HCEC 1CT (cell line): ENCODE data around the gene TBCD.
"Not testable (repeated sequence)": the region's sequence is repeated elsewhere in the genome, so short reads cannot be mapped to it uniquely, and the experiment has no call there.

Source experiments
- DNase-seq: peaks from one replicate; pipeline ENCODE4 v3.0.0-alpha.2; 2017

The TBCD gene

DNA sequence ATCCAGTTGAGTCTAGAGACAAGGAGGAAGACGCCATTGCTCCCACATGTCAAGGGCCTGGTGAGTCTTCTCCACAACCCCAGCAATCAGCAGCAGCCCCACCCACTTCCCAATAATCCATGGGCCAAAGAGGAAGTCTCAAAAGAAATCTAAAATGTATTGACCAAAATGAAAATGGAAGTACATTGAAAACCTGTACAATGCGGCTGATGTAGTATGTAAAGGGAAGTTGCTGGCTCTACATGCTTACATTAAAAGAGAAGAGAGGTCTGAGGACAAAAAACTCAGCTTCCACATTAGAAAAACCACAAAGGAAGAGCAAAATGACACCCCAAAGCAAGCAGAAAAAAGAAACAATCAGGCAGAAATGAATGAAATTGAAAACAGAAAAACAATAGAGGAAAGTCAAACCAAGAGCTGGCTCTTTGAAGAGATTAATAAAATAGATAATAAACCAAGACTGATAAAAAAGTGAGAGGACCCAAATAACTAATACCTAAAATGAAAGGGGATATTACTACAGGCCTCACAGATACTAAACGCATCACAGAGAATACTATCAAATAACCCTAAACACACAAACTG lies 227.0 kb downstream of the TBCD start:
- DNase-seq = no peak

DNA sequence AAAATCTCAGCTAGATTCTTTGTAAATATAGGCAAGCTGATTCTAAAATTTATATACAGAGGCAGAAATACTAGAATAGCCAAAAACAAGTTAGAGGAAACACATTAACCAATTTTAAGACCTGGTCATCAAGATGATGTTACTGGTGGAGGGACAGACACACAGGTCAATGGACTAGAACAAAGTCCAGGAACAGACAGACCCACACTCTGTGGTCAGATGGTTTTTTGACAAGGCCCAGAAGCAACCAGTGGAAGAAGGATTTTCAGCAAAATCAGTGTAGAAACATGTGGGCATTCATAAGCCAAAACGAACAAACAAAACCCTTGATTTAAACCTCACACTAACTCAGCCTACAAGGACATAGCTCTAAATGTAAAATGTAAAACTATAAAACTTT lies 227.9 kb downstream of the TBCD start:
- DNase-seq = no peak

DNA sequence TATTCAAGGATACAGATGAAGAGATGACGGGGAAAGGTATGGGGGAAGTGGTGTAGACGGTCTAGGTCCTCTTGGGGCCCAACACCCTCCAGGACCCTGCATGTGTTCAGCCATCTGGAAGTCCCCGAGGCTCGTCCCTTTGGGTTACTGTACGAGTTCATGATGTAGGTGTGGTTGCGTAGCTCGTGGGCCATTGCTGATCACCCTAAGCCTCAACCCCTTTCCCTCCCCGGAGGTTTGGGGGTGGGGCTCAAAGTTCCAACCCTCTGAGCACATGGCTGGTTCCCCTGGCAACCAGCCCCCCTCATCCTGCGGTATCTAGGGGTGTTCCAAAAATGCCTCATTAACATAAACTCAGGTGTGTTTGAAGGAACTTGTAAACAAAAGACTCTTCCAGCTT lies 228.8 kb downstream of the TBCD start:
- no peak for DNase-seq

DNA sequence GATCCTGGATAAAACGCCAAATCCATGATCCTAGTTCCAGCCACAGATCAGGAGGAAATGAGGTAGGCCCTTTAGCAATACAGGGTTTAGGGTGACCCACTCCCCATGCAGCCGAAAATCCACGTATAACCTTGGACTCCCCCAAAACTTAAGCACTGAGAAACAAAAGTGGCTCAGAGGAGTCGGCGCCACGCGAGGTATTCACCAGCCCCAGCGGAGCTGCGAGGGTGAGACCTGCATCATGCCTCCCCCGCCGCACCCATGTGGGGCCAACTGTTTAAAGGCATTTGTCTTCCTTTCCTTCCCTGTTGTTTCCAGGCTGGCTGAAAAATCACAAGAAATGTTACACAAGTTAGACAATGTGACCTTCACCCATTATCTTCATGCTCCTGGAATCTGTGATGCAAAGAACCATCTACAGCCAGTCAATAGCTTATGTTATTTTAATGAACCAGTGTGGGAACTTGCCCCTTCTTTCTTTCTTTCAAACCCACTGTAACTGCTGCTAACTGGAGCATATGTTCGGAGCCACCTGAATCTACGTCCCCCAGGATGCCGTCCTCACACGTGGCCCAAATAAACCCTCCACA lies 229.4 kb downstream of the TBCD start:
- no peak for DNase-seq

DNA sequence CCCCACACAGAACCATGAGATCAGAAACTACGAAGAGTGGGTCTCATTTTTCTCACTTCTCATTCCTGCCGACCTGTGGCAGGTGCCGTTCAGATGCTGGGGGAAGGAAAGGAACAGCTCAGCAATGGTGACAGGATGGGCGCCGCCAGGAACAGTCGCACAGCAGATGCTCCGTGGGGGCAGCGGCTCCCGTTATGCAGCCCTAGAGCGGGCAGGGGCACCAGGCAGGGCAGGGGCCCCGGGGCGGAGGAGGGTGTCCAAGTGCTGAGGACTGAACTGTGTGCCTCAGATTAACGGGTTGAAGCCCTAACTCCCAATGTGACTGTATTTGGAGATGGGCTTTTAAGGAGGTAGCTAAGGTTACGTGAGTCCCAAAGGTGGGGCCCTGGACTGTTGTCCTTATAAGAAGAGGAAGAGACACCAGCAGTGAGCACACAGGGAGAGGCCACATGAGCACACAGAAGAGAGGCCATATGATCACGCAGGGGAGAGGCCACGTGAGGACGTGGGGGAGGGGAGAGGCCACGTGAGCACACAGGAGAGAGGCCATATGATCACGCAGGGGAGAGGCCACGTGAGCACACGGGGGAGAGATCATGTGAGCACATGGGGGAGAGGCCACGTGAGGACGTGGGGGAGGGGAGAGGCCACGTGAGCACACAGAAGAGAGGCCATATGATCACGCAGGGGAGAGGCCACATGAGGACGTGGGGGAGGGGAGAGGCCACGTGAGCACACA lies 231.8 kb downstream of the TBCD start:
- DNase-seq = no peak

DNA sequence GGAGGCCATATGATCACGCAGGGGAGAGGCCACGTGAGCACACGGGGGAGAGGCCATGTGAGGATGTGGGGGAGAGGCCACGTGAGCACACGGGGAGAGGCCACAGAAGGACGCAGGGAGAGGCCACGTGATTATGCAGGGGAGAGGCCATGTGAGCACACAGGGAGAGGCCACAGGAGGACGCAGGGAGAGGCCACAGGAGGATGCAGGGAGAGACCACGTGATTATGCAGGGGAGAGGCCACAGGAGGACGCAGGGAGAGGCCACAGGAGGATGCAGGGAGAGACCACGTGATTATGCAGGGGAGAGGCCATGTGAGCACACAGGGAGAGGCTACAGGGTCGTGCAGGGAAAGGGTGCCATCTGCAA lies 232.4 kb downstream of the TBCD start:
- DNase-seq = not testable (repeated sequence)

DNA sequence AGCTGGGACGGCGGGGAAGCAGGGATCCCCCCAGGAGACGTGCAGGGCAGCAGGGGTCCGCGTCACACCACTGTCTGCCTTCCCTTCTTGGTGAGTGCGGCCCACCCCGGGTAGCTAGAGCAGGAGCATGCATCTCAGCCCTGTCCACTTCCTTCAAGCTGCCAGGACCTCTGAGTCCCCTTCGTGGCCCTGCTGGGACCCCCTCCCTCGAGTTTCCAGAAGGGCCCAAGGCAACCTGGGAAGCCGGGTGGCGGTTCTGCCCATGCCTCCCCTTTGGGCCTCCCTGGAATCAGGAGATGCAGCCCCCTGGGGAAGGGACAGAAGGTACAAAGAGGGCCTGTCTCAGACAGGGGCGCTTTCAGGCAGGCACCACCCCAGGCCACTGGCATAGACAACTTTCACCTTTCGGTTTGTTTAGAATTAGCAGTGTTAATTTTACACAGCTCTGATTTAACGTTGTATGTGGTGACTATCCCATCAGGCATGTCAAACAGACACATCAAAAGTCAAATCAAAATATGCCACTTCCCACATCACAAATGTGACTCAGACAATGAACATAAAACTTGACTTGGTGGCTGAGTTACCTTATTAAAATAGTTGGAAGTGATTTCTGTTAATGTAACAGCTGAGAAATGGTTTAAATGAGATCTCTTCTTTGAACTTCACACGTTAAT lies 233.0 kb downstream of the TBCD start:
- DNase-seq = no peak

DNA sequence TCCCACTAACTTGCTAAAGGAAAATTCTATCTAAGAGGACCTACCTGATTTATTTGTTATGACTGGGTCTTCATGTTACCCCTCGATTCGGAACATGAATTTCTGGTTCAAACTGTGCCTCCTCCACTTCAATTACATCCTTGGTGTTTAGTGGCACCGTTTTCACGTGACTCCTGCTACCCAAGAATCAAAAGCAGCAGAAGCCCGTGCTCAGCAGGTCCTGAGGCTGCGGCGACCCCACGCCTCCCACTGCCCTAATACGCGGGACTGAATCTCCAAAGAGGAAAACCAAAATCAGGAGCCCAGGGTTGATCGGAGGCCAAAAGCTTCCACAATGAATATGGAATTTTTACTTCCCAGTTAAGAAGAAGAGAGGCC lies 233.6 kb downstream of the TBCD start:
- DNase-seq = no peak

DNA sequence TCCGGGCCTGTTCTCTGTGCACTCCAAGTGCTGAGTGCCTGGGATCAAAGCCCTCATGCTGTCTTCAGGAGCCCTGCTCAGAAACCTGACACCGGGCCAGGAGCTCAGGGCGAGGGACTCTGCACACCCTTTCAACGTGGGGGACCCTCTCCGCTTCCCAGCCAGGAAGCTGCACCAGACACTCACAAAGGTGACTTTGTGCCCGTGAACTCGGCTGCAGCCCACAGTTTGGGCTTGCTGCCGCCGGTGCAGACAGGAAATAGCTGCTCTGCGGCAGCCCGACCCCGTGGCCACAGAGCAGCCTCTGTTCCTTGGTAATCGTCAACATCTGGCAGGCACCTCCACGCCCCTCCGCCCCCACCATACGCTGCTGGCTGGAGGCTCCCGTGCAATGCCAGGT lies 234.1 kb downstream of the TBCD start:
- DNase-seq = no peak

DNA sequence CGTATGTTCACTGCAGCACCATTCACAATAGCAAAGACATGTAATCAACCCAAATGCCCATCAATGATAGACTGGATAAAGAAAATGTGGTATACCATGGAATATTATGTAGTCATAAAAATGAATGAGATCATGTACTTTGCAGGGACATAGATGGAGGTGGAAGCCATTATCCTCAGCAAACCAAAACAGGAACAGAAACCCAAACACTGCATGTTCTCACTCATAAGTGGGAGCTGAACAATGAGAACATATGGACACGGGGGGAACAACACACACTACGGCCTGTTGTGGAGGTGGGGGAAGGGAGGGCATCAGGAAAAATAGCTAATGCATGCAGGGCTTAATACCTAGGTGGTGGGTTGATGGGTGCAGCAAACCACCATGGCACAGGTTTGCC lies 237.2 kb downstream of the TBCD start:
- not testable (repeated sequence) for DNase-seq

DNA sequence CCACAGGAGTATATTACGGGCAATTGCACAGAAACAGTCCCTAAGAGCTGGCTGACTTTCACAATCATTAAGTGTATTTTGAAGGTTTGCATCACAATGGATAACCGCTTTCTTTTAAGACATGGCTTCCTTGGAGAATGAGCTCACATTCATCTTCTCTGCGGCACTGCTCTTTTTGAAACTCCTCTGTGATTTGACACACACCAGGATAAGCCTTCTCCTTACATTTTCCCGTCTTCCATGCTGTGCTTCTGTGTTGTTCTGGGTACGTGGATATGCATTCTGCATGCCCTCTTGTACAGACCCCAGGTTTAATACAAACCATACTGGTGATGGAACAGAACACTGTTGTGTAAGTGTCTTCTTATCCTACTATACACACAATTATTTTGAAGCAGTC lies 238.0 kb downstream of the TBCD start:
- no peak for DNase-seq

DNA sequence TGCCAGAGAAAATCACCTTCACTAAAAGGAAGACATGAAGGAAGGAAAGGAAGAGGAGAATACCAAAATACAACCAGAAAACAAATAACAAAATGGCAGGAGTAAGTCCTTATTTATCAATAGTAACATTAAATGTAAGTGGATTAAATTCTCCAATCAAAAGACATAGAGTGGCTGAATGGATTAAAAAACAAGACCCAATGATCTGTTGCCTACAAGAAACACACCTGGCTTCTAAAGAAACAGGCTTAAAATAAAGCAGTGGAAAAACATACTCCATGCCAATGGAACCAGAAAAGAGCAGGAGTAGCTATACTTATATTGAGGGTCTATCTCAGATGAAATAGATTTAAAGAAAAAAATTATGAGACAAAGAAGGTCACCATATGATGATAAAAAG lies 241.1 kb downstream of the TBCD start:
- DNase-seq = no peak
